HS-27A (cell line): ENCODE measurements around the gene ABCD4.
"Not testable (repeated sequence)": the region's sequence is repeated elsewhere in the genome, so short reads cannot be mapped to it uniquely, and the experiment has no call there.

Source experiments
- DNase-seq: peaks from one replicate; pipeline ENCODE4 v3.0.0-alpha.2; 2012; ENCODE audit warnings: low read depth, missing footprints

Gene ABCD4

DNA sequence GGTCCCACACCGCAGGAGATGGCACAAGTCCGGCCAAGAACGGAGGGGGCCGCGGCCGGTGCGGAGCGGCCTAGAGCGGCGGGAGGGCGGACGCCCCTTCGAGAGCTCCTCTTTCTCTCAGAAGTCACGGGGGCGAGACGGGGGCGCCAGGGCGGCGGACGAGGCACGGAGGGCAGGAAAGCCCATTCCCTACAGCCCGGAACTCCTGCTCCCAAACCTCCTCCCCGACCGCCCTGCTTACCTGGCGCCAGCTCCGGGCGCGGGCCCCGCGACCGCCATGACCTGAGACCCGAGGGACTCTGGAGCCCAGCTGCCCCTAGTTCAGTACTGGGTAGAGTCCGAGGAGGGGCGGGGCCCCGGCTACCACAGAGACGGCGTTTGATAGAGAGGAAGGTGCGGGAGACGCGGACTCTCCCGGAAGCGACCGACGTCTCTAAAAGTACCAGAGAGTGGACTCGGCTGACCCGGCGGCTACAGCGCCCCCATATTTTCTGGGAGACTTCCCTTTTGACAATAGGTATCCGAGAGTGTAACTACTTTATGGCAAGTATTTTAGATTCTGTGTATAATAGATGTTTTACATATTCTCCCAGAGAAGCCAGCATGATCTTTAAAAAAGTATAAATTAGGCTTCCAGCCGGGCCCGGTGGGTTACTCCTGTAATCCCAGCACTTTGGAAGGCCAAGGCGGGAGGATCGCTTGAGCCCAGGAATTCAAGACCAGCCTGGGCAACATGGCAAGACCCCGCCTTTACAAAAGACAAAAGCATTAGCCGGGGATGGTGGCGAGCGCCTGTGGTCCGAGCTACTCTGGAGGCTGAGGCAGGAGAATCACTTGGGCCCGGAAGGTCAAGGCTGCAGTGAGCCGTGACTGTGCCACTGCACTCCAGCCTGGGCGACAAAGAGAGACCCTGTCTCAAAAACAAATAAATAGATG, at the start of gene ABCD4:
TSS of gene ABCD4 (minus strand) at position 301 of the 936 bp plus-strand sequence. CDS start at position 279, 22 bp downstream.
- peak; percentile 73 for DNase-seq

- DNase-seq: no peak
These were observed 48.2 kb upstream of the ABCD4 start for GRCh38 chr14:74350928-74351323.

- no peak for DNase-seq
These were observed 47.6 kb upstream of the ABCD4 start for GRCh38 chr14:74350211-74350927.

DNA sequence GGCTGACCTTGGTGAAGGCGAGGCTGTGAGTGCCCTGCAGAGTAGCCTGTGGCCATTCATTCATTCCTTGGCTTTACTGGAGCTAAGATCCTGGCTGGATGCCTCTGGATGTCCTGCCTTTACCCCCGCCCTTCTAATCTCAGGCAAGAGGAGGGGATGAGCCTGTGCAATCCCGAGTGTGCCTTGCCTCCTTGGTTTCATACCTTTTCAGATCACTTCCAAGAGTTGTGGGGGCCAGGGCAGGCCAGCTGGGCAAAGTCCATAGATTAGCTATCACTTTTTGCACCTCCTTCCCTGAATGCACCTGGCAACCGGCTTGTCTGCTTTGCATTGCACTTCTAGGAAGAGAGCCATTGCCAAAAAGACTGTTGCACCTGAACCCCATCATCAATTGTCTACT, 47.0 kb upstream of the ABCD4 start:
- DNase-seq: no peak

GRCh38 chr14:74348735-74349463, 46.2 kb upstream of the ABCD4 start:
- no peak for DNase-seq

DNA sequence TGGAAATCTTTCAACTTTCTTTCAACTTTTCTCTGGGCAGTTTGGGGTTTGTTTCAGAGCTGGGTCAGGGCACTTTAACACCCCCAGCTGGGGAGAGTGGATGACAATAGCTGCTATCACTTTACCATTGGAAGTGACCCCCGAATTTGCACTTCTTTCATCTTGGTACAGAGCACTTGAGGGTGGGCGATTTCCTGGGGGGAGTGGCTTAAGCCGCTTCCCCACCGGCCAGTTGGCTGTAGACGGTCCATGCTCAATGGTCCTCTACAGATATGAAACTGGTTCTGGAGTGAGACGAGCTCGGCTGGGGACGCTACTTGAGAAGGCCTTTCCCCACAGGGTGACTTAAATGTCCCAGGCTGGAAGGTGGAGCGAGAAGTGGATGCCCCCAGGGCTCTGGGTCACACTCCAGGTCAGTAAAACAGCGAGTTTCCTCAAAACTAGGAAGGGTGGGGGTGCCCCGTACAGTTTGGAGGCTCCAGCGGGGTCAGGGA, 45.6 kb upstream of the ABCD4 start, which contains the start of gene VRTN:
TSS of gene VRTN (plus strand) at position 231 of the 494 bp plus-strand sequence. CDS start 8,313 bp downstream, outside the sequence.
- no peak for DNase-seq

DNA sequence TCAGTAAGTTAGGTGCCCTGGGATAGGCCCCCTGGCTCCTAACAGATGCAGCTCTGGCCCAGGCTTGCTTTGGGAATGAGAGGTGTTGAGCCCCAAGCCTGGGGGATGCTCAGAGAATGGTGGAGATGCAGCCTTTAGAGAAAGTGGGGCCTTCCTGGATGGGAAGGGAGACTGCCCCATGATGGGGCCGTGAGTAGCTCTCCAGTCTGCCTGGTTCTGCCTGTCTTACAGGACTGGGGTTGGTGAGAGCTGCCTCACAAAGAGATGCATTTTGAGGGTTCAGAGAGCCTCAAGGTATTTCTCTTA, 45.0 kb upstream of the ABCD4 start:
- no peak for DNase-seq

DNA sequence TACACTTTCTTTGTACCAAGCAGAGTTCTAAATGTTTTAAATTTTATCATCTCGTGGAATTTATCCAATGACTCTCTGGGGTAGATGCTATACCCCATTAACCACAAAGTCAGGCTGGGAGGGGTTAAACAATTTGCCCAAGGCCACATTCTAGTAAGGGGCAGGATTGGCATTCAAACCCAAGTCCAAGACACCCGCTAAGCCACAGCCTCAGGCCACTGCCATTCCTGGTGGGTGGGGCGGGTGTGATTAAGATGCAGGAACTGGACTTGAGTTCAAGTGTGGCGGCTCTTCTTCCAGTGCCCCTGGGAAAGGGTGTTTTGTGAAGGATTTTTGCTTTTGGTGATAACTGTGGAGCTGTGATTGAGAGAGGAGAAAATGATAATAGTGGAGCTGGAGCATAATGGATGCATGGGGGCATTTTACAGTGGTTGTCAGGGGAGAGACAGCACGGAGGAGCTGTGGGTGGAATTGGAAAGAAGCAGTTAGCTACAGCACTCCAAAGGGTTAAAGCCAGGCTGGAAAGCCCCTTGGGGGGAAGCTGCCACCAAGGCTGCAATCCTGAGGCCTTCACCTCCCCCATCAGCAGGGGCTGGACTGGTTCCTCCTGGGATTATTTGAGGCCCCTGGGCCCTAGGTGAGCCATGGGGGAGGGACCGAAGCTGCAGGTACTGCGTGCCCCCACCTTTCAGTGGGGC, 44.5 kb upstream of the ABCD4 start:
- DNase-seq: no peak

GRCh38 chr14:74346341-74346740, 43.6 kb upstream of the ABCD4 start:
- DNase-seq: no peak

- peak; percentile 61 for DNase-seq
These were observed 31.2 kb upstream of the ABCD4 start for GRCh38 chr14:74333909-74334308.

- not testable (repeated sequence) for DNase-seq
These were observed 27.3 kb upstream of the ABCD4 start for GRCh38 chr14:74329950-74330552.

- DNase-seq: no peak
These were observed 23.8 kb upstream of the ABCD4 start for GRCh38 chr14:74326369-74327152.

- DNase-seq: no peak
These were observed 22.7 kb upstream of the ABCD4 start for GRCh38 chr14:74325446-74325845.

DNA sequence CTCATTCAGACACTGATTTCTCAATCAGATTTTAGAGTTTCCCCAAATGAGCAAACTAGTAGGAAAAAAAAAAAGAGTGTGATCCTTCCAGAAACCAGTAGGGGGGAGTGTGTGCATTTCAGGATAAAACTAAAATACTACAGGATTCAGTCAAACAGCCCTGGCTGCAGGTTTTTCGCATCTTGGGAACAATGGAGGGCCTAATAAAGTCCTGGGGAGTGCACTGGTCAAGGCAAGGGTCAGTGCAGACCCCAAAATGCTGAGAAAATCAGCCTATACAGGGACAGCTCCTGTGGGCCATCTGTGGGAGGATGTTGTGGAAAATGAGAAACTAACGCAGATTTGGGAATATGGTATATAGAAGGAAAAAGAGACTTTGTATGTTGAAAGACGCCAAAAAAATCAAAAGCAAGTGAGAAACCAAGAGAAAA, 22.2 kb upstream of the ABCD4 start:
- peak; percentile 9 for DNase-seq

DNA sequence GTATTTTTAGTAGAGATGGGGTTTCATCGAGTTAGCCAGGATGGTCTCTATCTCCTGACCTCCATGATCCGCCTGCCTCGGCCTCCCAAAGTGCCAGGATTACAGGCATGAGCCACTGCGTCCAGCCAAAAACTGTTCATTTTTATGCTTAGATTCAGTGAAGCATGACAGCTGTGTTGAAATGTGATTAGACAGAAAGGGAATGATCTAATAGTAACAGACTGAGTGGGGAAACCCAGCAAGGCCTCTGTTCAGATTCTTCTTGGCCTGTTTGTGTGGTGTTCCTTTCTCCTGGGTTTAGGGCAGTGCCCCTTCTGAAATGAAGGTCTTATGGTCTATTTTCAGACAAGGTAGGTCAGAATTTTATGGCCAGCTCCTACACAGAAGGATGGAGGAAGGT, 11.8 kb upstream of the ABCD4 start:
- no peak for DNase-seq

GRCh38 chr14:74313601-74314000, 10.9 kb upstream of the ABCD4 start:
- no peak for DNase-seq

- no peak for DNase-seq
These were observed 9.4 kb upstream of the ABCD4 start for GRCh38 chr14:74312161-74312560.

GRCh38 chr14:74309125-74310022, 6.6 kb upstream of the ABCD4 start:
- DNase-seq: no peak

- DNase-seq: no peak
These were observed 6.0 kb upstream of the ABCD4 start for GRCh38 chr14:74308695-74309094.
